ENCODE measurements around the gene KLF4. TPM values are rescaled to one million over a fixed set of nuclear protein-coding genes. Genes with fewer than 3 reads are reported as not detected.

The KLF4 gene
- total and polyA plus RNA-seq, 8 donors, result 12.3 to 89.6 (median 53.3) TPM

DNA sequence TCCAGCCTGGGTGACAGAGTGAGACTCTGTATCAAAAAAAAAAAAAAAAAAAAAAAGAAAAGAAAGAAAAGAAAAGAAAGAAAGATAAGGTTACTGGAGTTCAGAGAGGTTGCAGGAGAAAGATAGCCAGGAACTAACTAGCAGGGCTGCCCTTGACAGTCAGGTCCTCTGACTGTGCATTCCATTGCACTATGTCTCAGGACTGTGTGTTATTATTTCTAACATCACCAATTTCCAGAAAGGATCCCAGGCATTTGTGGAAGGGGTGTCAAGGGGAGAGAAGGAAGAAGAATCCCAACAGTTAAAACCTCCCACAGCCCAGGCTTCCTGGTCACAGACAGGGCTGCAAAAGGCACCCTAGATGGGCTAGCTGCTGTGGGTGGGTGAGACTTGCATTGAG lies 25.1 kb downstream of the KLF4 start:
- ATAC-seq (no peak), DNase-seq (no peak)
- no peaks in the 10 kb centered on the region for H3K36me3 ChIP-seq
- no peaks in the 10 kb centered on the region for H3K9me3 ChIP-seq
- H3K4me3 ChIP-seq, result no peak overlapping the region
- peaks cover 0 to 15% of the 10 kb centered on the region in 2 donors for H3K4me1 ChIP-seq
- H3K27me3 ChIP-seq, result peaks cover 0 to 43% of the 10 kb centered on the region in 2 donors
- TF ChIP-seq, protein P1, sequence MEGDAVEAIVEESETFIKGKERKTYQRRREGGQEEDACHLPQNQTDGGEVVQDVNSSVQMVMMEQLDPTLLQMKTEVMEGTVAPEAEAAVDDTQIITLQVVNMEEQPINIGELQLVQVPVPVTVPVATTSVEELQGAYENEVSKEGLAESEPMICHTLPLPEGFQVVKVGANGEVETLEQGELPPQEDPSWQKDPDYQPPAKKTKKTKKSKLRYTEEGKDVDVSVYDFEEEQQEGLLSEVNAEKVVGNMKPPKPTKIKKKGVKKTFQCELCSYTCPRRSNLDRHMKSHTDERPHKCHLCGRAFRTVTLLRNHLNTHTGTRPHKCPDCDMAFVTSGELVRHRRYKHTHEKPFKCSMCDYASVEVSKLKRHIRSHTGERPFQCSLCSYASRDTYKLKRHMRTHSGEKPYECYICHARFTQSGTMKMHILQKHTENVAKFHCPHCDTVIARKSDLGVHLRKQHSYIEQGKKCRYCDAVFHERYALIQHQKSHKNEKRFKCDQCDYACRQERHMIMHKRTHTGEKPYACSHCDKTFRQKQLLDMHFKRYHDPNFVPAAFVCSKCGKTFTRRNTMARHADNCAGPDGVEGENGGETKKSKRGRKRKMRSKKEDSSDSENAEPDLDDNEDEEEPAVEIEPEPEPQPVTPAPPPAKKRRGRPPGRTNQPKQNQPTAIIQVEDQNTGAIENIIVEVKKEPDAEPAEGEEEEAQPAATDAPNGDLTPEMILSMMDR (IDR thresholded peaks at IDR 0.05), result no peak
- no peak overlapping the region for H3K27ac ChIP-seq
- intact Hi-C loops (cut with DNase I), result no loop called here

DNA sequence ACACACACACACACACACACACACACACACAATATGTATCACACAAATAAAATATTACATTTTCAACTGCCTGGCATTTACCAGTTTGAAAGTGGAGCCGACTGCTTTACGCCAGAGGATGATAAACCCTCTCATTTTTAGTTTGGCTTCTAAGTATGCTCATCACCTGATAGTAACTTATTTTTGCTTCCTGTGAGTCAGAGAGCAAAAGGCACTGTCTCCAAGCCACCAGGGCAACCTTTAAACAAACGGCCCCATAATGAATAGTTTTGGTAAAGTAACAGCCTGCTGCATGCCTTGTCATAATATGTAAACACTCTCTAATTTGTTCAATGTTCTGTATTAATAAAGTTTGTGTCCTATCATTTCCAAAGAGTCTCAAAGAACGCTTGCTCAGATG lies 26.9 kb downstream of the KLF4 start:
- ATAC-seq (no peak), DNase-seq (no peak)
- intact Hi-C loops (cut with DNase I), result no loop called here
- Histone ChIP-seq H3K4me3 (no peak overlapping the region), H3K9me3 (no peaks in the 10 kb centered on the region), H3K36me3 (no peaks in the 10 kb centered on the region), H3K4me1 (peaks cover 0 to 15% of the 10 kb centered on the region in 2 donors), H3K27me3 (peaks cover 0 to 43% of the 10 kb centered on the region in 2 donors), H3K27ac (no peak overlapping the region)
- TF ChIP-seq, protein P1 (IDR thresholded peaks at IDR 0.05), result no peak

DNA sequence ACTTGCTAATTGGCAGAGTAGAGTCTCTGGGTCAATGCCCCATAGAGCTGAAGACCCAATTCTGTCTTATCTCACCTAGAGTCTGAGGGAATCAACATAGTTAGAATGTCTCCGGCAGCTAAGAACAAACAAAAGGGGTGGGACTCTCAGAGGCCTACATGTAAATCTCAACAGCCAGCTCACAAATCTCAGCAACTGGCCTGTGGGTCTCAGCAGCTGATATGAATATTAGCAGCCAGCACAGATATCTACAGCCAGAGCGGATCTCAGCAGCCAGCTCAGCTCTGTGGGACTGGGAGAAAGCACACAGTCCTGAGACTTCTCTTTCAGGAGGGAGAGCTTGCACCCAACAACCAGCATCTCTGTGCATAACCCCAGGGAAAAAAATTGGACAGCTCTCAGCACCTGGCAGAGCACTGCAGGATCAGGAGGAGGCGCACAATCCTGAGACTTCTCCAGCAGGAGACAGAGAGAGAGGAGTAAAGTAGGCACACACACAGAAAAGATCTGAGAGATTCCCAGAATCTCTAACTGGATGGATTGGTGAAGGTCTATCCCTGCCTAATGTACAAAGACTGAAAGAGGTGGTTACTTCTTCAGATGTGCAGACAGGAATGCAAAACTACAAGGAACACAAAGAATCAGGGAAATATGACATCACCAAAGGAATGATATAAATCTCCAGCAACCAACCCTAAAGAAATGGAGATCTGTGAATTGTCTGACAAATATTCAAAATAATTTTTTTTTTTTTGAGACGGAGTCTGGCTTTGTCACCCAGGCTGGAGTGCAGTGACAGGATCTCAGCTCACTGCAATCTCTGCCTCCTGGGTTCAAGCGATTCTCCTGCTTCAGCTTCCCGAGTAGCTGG lies 29.2 kb downstream of the KLF4 start:
- Histone ChIP-seq H3K27me3 (peaks cover 0 to 20% of the 10 kb centered on the region in 2 donors), H3K36me3 (no peaks in the 10 kb centered on the region), H3K27ac (no peak overlapping the region), H3K4me3 (no peak overlapping the region), H3K9me3 (no peaks in the 10 kb centered on the region), H3K4me1 (peaks cover 0 to 4% of the 10 kb centered on the region in 2 donors)
- ATAC-seq (no peak), DNase-seq (no peak)
- intact Hi-C loops (cut with DNase I), result no loop called here
- TF ChIP-seq, protein P1 (IDR thresholded peaks at IDR 0.05), result no peak

DNA sequence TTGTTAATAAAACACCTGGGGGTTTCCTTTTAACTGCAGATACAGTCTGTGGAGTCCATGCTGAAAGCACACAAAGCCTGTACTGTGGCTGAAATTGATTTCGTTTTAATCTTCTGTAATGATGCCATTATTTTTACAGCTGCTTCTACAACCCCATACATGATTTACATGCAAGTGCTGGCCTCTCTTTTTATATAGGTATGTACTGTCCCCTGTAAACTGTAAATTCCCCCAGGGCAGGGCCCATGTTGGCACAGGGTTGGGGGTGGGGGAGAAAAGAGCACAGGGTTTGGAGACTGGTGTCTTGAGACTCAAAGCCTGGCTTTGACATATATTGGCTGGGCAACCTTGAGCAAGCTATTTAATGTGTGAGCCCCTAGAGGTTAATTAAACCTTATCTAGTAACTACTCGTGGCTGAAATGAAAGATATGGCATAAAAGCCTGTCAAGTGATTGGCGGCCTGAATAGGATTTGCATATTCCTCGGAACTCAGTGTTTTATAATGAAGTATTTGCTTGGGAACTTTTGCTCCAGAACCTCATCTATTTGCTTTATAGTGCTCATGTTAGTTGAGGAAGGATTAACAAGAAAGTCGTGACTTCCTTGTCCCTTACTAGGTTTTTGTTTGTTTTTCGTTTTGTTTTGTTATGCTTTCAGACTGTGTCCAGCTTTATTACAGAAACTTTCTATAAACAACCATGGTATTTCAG lies 34.0 kb downstream of the KLF4 start:
- no peaks in the 10 kb centered on the region for H3K27me3 ChIP-seq
- peak in 2 of 4 donors; percentile 47 to 53 for DNase-seq
- intact Hi-C loops (cut with DNase I), result no loop called here
- H3K4me3 ChIP-seq, result no peak overlapping the region
- H3K9me3 ChIP-seq, result no peaks in the 10 kb centered on the region
- no peaks in the 10 kb centered on the region for H3K4me1 ChIP-seq
- ATAC-seq, result no peak
- TF ChIP-seq, protein P1 (IDR thresholded peaks at IDR 0.05), result no peak
- H3K27ac ChIP-seq, result no peak overlapping the region
- H3K36me3 ChIP-seq, result no peaks in the 10 kb centered on the region

DNA sequence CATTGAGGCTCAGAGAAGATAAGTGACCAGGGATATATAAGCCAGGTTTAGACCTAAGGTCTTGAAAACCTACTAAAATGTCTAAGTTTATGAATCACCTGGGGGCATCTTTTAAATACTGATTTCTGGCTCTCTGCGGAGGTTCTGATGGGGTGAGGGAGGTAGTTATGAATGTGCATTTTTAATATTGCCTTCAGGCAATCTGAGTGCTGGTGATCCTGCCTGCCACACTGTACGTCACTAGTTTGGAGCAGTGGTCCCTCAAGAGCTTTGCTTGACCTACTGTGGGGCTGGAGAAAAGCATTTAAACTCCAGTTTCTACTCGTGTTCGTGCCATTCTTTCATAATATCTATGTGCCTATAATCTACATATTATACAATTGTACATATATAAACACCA lies 36.1 kb downstream of the KLF4 start:
- Histone ChIP-seq H3K27me3 (no peaks in the 10 kb centered on the region), H3K27ac (no peak overlapping the region), H3K4me1 (no peaks in the 10 kb centered on the region), H3K36me3 (no peaks in the 10 kb centered on the region), H3K9me3 (no peaks in the 10 kb centered on the region), H3K4me3 (no peak overlapping the region)
- DNase-seq, result no peak
- TF ChIP-seq, protein P1 (IDR thresholded peaks at IDR 0.05), result no peak
- intact Hi-C loops (cut with DNase I), result no loop called here
- no peak for ATAC-seq

Measured in left lung (tissue), 10 donors.